Astrocyte (in vitro differentiated cells and primary cell): Measurements from ENCODE around the gene CPNE5. TPM values are rescaled to one million over a fixed set of nuclear protein-coding genes. Genes with fewer than 3 reads are reported as not detected.

ENCODE experiments used
- DNase-seq: peaks from one replicate; pipeline ENCODE4 v3.0.0-alpha.2; 2010; ENCODE audit warnings: low read depth
- FAIRE-seq: peaks from 2 replicates; lab custom pipeline; 2011; peaks lifted over from hg19 to GRCh38; lab: Jason Lieb, UNC
- H2AFZ ChIP-seq: 2 replicates; pipeline ENCODE4 v1.6.0; 2012; ENCODE audit warnings: low read depth, low read length, inconsistent platforms
- H3K27ac ChIP-seq: 2 replicates; pipeline ENCODE4 v1.5.1; 2011; ENCODE audit warnings: low read depth, low read length, inconsistent platforms
- H3K27me3 ChIP-seq: 2 replicates; pipeline ENCODE4 v1.6.0; 2011; ENCODE audit warnings: low read length, inconsistent platforms; ENCODE audit not compliant: insufficient read depth
- H3K36me3 ChIP-seq: 2 replicates; pipeline ENCODE4 v1.5.1; 2011; ENCODE audit warnings: low read length, inconsistent platforms; ENCODE audit not compliant: insufficient read depth
- H3K4me1 ChIP-seq: 2 replicates; pipeline ENCODE4 v1.5.1; 2011; ENCODE audit warnings: low read length, inconsistent platforms; ENCODE audit not compliant: insufficient read depth
- H3K4me2 ChIP-seq: 2 replicates; pipeline ENCODE4 v1.6.0; 2012; ENCODE audit warnings: low read length, inconsistent platforms
- H3K4me3 ChIP-seq: 2 replicates; pipeline ENCODE4 v1.5.1; 2011; ENCODE audit warnings: low read depth, mild to moderate bottlenecking, low read length, inconsistent platforms; ENCODE audit not compliant: insufficient read depth
- H3K79me2 ChIP-seq: 2 replicates; pipeline ENCODE4 v1.6.0; 2012; ENCODE audit warnings: mild to moderate bottlenecking, low read length, inconsistent platforms; ENCODE audit not compliant: insufficient read depth
- H3K9ac ChIP-seq: 2 replicates; pipeline ENCODE4 v1.6.0; 2012; ENCODE audit warnings: mild to moderate bottlenecking, low read length, inconsistent platforms
- H3K9me3 ChIP-seq: 2 replicates; pipeline ENCODE4 v1.5.1; 2012; ENCODE audit warnings: low read depth, mild to moderate bottlenecking, low read length, inconsistent platforms; ENCODE audit not compliant: insufficient read depth
- H4K20me1 ChIP-seq: 2 replicates; pipeline ENCODE4 v1.6.0; 2012; ENCODE audit warnings: low read length, inconsistent platforms; ENCODE audit not compliant: insufficient read depth
- H3K27ac Mint-ChIP-seq: one replicate; pipeline ENCODE4 v1.8.0; 2021; ENCODE audit warnings: mild to moderate bottlenecking, mixed read lengths; ENCODE audit not compliant: unreplicated experiment
- H3K27me3 Mint-ChIP-seq: one replicate; pipeline ENCODE4 v1.8.0; 2021; ENCODE audit warnings: low read depth, mixed read lengths; ENCODE audit not compliant: unreplicated experiment
- H3K36me3 Mint-ChIP-seq: one replicate; pipeline ENCODE4 v1.8.0; 2021; ENCODE audit warnings: low read depth, mixed read lengths; ENCODE audit not compliant: unreplicated experiment
- H3K4me1 Mint-ChIP-seq: one replicate; pipeline ENCODE4 v1.8.0; 2021; ENCODE audit warnings: low read depth, mixed read lengths; ENCODE audit not compliant: unreplicated experiment
- H3K4me3 Mint-ChIP-seq: one replicate; pipeline ENCODE4 v1.8.0; 2021; ENCODE audit warnings: mild to moderate bottlenecking, moderate library complexity, mixed read lengths; ENCODE audit not compliant: unreplicated experiment
- H3K9me3 Mint-ChIP-seq: one replicate; pipeline ENCODE4 v1.8.0; 2021; ENCODE audit warnings: mild to moderate bottlenecking, mixed read lengths; ENCODE audit not compliant: unreplicated experiment
- CTCF ChIP-seq: IDR thresholded peaks from 2 replicates; pipeline ENCODE4 v1.5.1; 2011; ENCODE audit warnings: low read depth, mild to moderate bottlenecking, inconsistent platforms, low read length, moderate library complexity; ENCODE audit not compliant: insufficient read depth
- EZH2 ChIP-seq: IDR thresholded peaks from 2 replicates; pipeline ENCODE4 v1.6.1; 2012; ENCODE audit warnings: mild to moderate bottlenecking, low read length, inconsistent platforms; ENCODE audit not compliant: insufficient read depth
- total RNA-seq: library from RNA; stranded (reverse); gene quantifications from 2 replicates; pipeline ENCODE4 v1.2.1, GENCODE V29; 2021

Gene CPNE5
- total RNA-seq, 1 donor from 2014 or later, result 0.11 TPM

- H2AFZ ChIP-seq, result peak overlapping the region; percentile 61
- peaks cover 69% of the 10 kb centered on the region for H3K27me3 Mint-ChIP-seq
- H3K4me1 ChIP-seq, result peaks cover 14% of the 10 kb centered on the region
- peak overlapping the region; percentile 37 for H3K4me3 ChIP-seq
- H3K4me2 ChIP-seq, result peak overlapping the region; percentile 86
- FAIRE-seq (no peak), DNase-seq (no peak)
- H3K4me3 Mint-ChIP-seq, result peak overlapping the region; percentile 52
- H3K79me2 ChIP-seq, result no peaks in the 10 kb centered on the region
- no peak overlapping the region for H3K9ac ChIP-seq
- H3K9me3 Mint-ChIP-seq, result peaks cover 3% of the 10 kb centered on the region
- peaks cover 4% of the 10 kb centered on the region for H3K36me3 Mint-ChIP-seq
- no peaks in the 10 kb centered on the region for H3K36me3 ChIP-seq
- peaks cover 31% of the 10 kb centered on the region for H3K27me3 ChIP-seq
- H4K20me1 ChIP-seq, result no peaks in the 10 kb centered on the region
- TF ChIP-seq EZH2 (no peak), CTCF (no peak)
- H3K9me3 ChIP-seq, result no peaks in the 10 kb centered on the region
- H3K27ac ChIP-seq, result no peak overlapping the region
- H3K4me1 Mint-ChIP-seq, result no peaks in the 10 kb centered on the region
- no peak overlapping the region for H3K27ac Mint-ChIP-seq
Observed at GRCh38 chr6:36840432-36841403, 1.5 kb upstream of the CPNE5 start.

- peaks cover 68% of the 10 kb centered on the region for H3K27me3 Mint-ChIP-seq
Observed at GRCh38 chr6:36839749-36840431, 646 bp upstream of the CPNE5 start.

More at GRCh38 chr6:36839749-36840431, 646 bp upstream of the CPNE5 start:
- FAIRE-seq (no peak), DNase-seq (no peak)
- no peaks in the 10 kb centered on the region for H3K9me3 ChIP-seq
- H3K36me3 ChIP-seq, result no peaks in the 10 kb centered on the region
- Mint-ChIP-seq H3K4me3 (peak overlapping the region; percentile 81), H3K36me3 (peaks cover 4% of the 10 kb centered on the region), H3K9me3 (peaks cover 3% of the 10 kb centered on the region), H3K4me1 (no peaks in the 10 kb centered on the region), H3K27ac (no peak overlapping the region)
- H3K27ac ChIP-seq, result no peak overlapping the region
- H3K79me2 ChIP-seq, result no peaks in the 10 kb centered on the region
- no peak for TF ChIP-seq EZH2
- TF ChIP-seq CTCF, result no peak
- peaks cover 14% of the 10 kb centered on the region for H3K4me1 ChIP-seq
- H2AFZ ChIP-seq, result peak overlapping the region; percentile 61
- peak overlapping the region; percentile 86 for H3K4me2 ChIP-seq
- peak overlapping the region; percentile 37 for H3K4me3 ChIP-seq
- no peaks in the 10 kb centered on the region for H4K20me1 ChIP-seq
- peak overlapping the region; percentile 35 for H3K9ac ChIP-seq
- peaks cover 32% of the 10 kb centered on the region for H3K27me3 ChIP-seq
